HCT116 (cell line): ENCODE measurements around the gene ZNF555. TPM values are rescaled to one million over a fixed set of nuclear protein-coding genes. Genes with fewer than 3 reads are reported as not detected.

Experiments
- ATAC-seq: fragments of 200-7000 bp; cut with Tn5 transposase; 2 replicates; pipeline ENCODE4 v1.9.1; 2020; ENCODE audit warnings: mild to moderate bottlenecking, moderate library complexity
- BruUV-seq: library from RNA; stranded (reverse); fragments of 400-500 nt; replicated peaks from 2 replicates; lab custom pipeline; 2021; lab: Mats Ljungman, UMichigan
- CTCF ChIA-PET: fragments of 300-600 bp; sonication (Branson Sonifier 250); formaldehyde crosslinking; loops from one replicate; lab custom pipeline; 2021; ENCODE audit warnings: antibody characterized with exemption; lab: Charles Lee
- POLR2A ChIA-PET: fragments of 300-600, 350-600 bp; sonication (Branson Sonifier 250); formaldehyde crosslinking; loops from one replicate; lab custom pipeline; 2021; ENCODE audit warnings: antibody characterized with exemption; lab: Charles Lee
- RAD21 ChIA-PET, 2 experiments: fragments of 300-600 bp; sonication (Branson Sonifier 250); formaldehyde crosslinking; loops; one replicate each; lab custom pipeline; 2023; ENCODE audit warnings: low total read pairs in 2 of 2; ENCODE audit not compliant: uncharacterized antibody in 2 of 2, unreplicated experiment in 2 of 2, low non-redundant PET in 1 of 2; lab: Charles Lee
- DNase-seq: peaks from one replicate; pipeline ENCODE4 v3.0.0-alpha.2; 2010; ENCODE audit warnings: low read depth, low spot score
- H2AFZ ChIP-seq: fragments of 200-600 bp; shearing (Covaris generic), sonication (generic); 2 replicates; pipeline ENCODE4 v1.6.1; 2017; ENCODE audit warnings: low read depth, mixed run types, mixed read lengths, antibody characterized with exemption, low read length; ENCODE audit not compliant: poor library complexity, severe bottlenecking
- H3K27ac ChIP-seq: 2 replicates; pipeline ENCODE4 v1.5.1; 2012; ENCODE audit warnings: low read depth, low read length
- H3K27me3 ChIP-seq: fragments of 200-600 bp; sonication (generic); 2 replicates; pipeline ENCODE4 v1.6.1; 2016; ENCODE audit warnings: mixed run types, low read length, mixed read lengths; ENCODE audit not compliant: insufficient read depth
- H3K36me3 ChIP-seq, 2 experiments: fragments of 200-500 bp in 1 of 2; fragments of 200-600 bp in 1 of 2; sonication (Bioruptor generic) in 1 of 2; sonication (generic) in 1 of 2; 2 replicates each; pipeline versions ENCODE4 v1.5.1 to v1.6.1; 2014 to 2016; ENCODE audit warnings: low read length in 2 of 2, inconsistent platforms in 1 of 2, mixed read lengths in 1 of 2, mixed run types in 1 of 2; ENCODE audit not compliant: insufficient read depth in 2 of 2, control insufficient read depth in 1 of 2
- H3K4me1 ChIP-seq, 2 experiments: fragments of 200-600 bp in 1 of 2; sonication (generic) in 1 of 2; 2 replicates each; pipeline versions ENCODE4 v1.5.1 to v1.6.1; 2012 to 2017; ENCODE audit warnings: low read length in 2 of 2, inconsistent platforms in 1 of 2, mild to moderate bottlenecking in 1 of 2, mixed read lengths in 1 of 2, mixed run types in 1 of 2, moderate library complexity in 1 of 2; ENCODE audit not compliant: insufficient read depth in 2 of 2, control insufficient read depth in 1 of 2
- H3K4me2 ChIP-seq: fragments of 200-600 bp; sonication (generic); 2 replicates; pipeline ENCODE4 v1.6.1; 2017; ENCODE audit warnings: mixed run types, low read length, mixed read lengths
- H3K4me3 ChIP-seq, 2 experiments: fragments of 200-600 bp in 1 of 2; sonication (generic) in 1 of 2; replicated peaks in 1 of 2; 2 replicates each; pipeline ENCODE4 v1.5.1; 2011 to 2016; ENCODE audit warnings: low read length in 2 of 2, control low read depth in 1 of 2, low read depth in 1 of 2, mild to moderate bottlenecking in 1 of 2, mixed read lengths in 1 of 2, mixed run types in 1 of 2
- H3K79me2 ChIP-seq: fragments of 200-600 bp; sonication (generic); 2 replicates; pipeline ENCODE4 v1.6.1; 2017; ENCODE audit warnings: mild to moderate bottlenecking, mixed run types, low read length, moderate library complexity, mixed read lengths; ENCODE audit not compliant: insufficient read depth
- H3K9ac ChIP-seq: fragments of 200-600 bp; sonication (generic); 2 replicates; pipeline ENCODE4 v1.6.1; 2016; ENCODE audit warnings: low read length, mixed read lengths
- H3K9me2 ChIP-seq: fragments of 200-600 bp; sonication (generic), shearing (Covaris generic); 2 replicates; pipeline ENCODE4 v1.6.1; 2017; ENCODE audit warnings: mixed run types, mild to moderate bottlenecking, moderate library complexity; ENCODE audit not compliant: insufficient read depth
- H3K9me3 ChIP-seq, 2 experiments: fragments of 200-500 bp in 1 of 2; fragments of 200-600 bp in 1 of 2; sonication (Bioruptor generic) in 1 of 2; sonication (generic) in 1 of 2; 2 replicates each; pipeline ENCODE4 v1.6.1; 2014 to 2017; ENCODE audit warnings: low read length in 2 of 2, mixed read lengths in 2 of 2, inconsistent platforms in 1 of 2, low read depth in 1 of 2, mild to moderate bottlenecking in 1 of 2, mixed run types in 1 of 2, moderate library complexity in 1 of 2; ENCODE audit not compliant: control insufficient read depth in 1 of 2, insufficient read depth in 1 of 2
- H4K20me1 ChIP-seq: fragments of 200-600 bp; sonication (generic), shearing (Covaris generic); 2 replicates; pipeline ENCODE4 v1.6.1; 2017; ENCODE audit warnings: mixed run types, mild to moderate bottlenecking, moderate library complexity; ENCODE audit not compliant: insufficient read depth
- CBX3 ChIP-seq: IDR thresholded peaks from 2 replicates; pipeline ENCODE4 v1.6.1; 2012; ENCODE audit warnings: low read depth
- CEBPB ChIP-seq: IDR thresholded peaks from 2 replicates; pipeline ENCODE4 v1.6.1; 2012; ENCODE audit warnings: low read depth
- EGR1 ChIP-seq: IDR thresholded peaks from 2 replicates; pipeline ENCODE4 v1.6.1; 2012; ENCODE audit warnings: low read depth
- ELF1 ChIP-seq: IDR thresholded peaks from 2 replicates; pipeline ENCODE4 v1.6.1; 2012; ENCODE audit warnings: low read depth, borderline replicate concordance
- EZH2phosphoT487 ChIP-seq: fragments of 200-600 bp; IDR thresholded peaks from 2 replicates; pipeline ENCODE4 v1.6.1; 2018; ENCODE audit warnings: antibody characterized with exemption, borderline replicate concordance
- JUND ChIP-seq: IDR thresholded peaks from 2 replicates; pipeline ENCODE4 v1.6.1; 2012
- MAX ChIP-seq: IDR thresholded peaks from 2 replicates; pipeline ENCODE4 v1.6.1; 2012
- POLR2A ChIP-seq: IDR thresholded peaks from 2 replicates; pipeline ENCODE4 v1.7.0; 2011; ENCODE audit warnings: borderline replicate concordance; ENCODE audit not compliant: insufficient read depth, insufficient read length; ENCODE audit errors: extremely low read depth
- RAD21 ChIP-seq: IDR thresholded peaks from 2 replicates; pipeline ENCODE4 v1.6.1; 2012; ENCODE audit warnings: low read depth, mild to moderate bottlenecking
- SP1 ChIP-seq: IDR thresholded peaks from 2 replicates; pipeline ENCODE4 v1.6.1; 2012; ENCODE audit warnings: low read depth
- SRF ChIP-seq: IDR thresholded peaks from 2 replicates; pipeline ENCODE4 v1.6.1; 2012; ENCODE audit warnings: low read depth
- TCF7L2 ChIP-seq: IDR thresholded peaks from 2 replicates; pipeline ENCODE4 v1.7.0; 2011; ENCODE audit warnings: borderline replicate concordance, inconsistent platforms; ENCODE audit not compliant: insufficient read depth, insufficient read length; ENCODE audit errors: extremely low read depth
- YY1 ChIP-seq: IDR thresholded peaks from 2 replicates; pipeline ENCODE4 v1.6.1; 2011; ENCODE audit warnings: low read length, low read depth, moderate library complexity, mild to moderate bottlenecking; ENCODE audit not compliant: insufficient replicate concordance; ENCODE audit errors: extremely low read depth
- ZBTB33 ChIP-seq: IDR thresholded peaks from 2 replicates; pipeline ENCODE4 v1.6.1; 2011; ENCODE audit warnings: mild to moderate bottlenecking, low read length, moderate library complexity; ENCODE audit not compliant: insufficient replicate concordance; ENCODE audit errors: extremely low read depth
- ZFX ChIP-seq: fragments of 450-650 bp; IDR thresholded peaks from 2 replicates; pipeline ENCODE4 v1.6.1; 2017
- ZNF274 ChIP-seq: fragments of 200-500 bp; sonication (Bioruptor generic); IDR thresholded peaks from 2 replicates; pipeline ENCODE4 v1.6.1; 2014; ENCODE audit warnings: mild to moderate bottlenecking, low read depth, low read length, inconsistent platforms
- intact Hi-C: fragments of 100-400 bp; cut with micrococcal nuclease; formaldehyde crosslinking; loops from 2 replicates; pipeline ENCODE4 v1.10.0; 2022
- total RNA-seq: library from RNA; stranded (reverse); gene quantifications from one replicate; pipeline ENCODE4 v1.2.1, GENCODE V29; 2021; ENCODE audit not compliant: unreplicated experiment
- TF ChIP-seq, protein P1 (sequence below), 3 experiments: fragments of 200-600 bp in 1 of 3; sonication (generic) in 1 of 3; IDR thresholded peaks in 2 of 3; conservative IDR thresholded peaks in 1 of 3; 2 replicates each; pipeline ENCODE4 v1.5.1; 2012 to 2017; ENCODE audit warnings: low read depth in 2 of 3, low read length in 2 of 3, antibody characterized with exemption in 1 of 3, borderline replicate concordance in 1 of 3, control low read depth in 1 of 3, mild to moderate bottlenecking in 1 of 3, mixed read lengths in 1 of 3, mixed run types in 1 of 3, moderate library complexity in 1 of 3; ENCODE audit not compliant: insufficient read depth in 1 of 3
- TF ChIP-seq, protein P2 (sequence below): IDR thresholded peaks from 2 replicates; pipeline ENCODE4 v1.6.1; 2012
- TF ChIP-seq, protein P3 (sequence below): IDR thresholded peaks from 2 replicates; pipeline ENCODE4 v1.6.1; 2012; ENCODE audit warnings: low read depth

The ZNF555 gene
- total RNA-seq, 1 experiment from 2014 or later: 4.5 TPM

GRCh38 chr19:2811735-2812413 is 29.4 kb upstream of the ZNF555 start:
- Histone ChIP-seq H3K27ac (no peak overlapping the region), H3K4me1 (peaks cover 0 to 2% of the 10 kb centered on the region in 2 experiments; a peak in 3 of 4 replicates), H3K27me3 (no peaks in the 10 kb centered on the region), H2AFZ (no peak overlapping the region), H4K20me1 (no peaks in the 10 kb centered on the region), H3K4me2 (no peak overlapping the region), H3K4me3 (no peak overlapping the region), H3K9me2 (no peaks in the 10 kb centered on the region), H3K9me3 (no peaks in the 10 kb centered on the region), H3K9ac (no peak overlapping the region), H3K36me3 (peaks cover 5 to 24% of the 10 kb centered on the region in 2 experiments; a peak in 3 of 4 replicates), H3K79me2 (no peaks in the 10 kb centered on the region)
- ChIA-PET CTCF (no interaction called here), POLR2A (no interaction called here), RAD21 (no interaction called here)
- TF ChIP-seq, protein P1, sequence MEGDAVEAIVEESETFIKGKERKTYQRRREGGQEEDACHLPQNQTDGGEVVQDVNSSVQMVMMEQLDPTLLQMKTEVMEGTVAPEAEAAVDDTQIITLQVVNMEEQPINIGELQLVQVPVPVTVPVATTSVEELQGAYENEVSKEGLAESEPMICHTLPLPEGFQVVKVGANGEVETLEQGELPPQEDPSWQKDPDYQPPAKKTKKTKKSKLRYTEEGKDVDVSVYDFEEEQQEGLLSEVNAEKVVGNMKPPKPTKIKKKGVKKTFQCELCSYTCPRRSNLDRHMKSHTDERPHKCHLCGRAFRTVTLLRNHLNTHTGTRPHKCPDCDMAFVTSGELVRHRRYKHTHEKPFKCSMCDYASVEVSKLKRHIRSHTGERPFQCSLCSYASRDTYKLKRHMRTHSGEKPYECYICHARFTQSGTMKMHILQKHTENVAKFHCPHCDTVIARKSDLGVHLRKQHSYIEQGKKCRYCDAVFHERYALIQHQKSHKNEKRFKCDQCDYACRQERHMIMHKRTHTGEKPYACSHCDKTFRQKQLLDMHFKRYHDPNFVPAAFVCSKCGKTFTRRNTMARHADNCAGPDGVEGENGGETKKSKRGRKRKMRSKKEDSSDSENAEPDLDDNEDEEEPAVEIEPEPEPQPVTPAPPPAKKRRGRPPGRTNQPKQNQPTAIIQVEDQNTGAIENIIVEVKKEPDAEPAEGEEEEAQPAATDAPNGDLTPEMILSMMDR (IDR thresholded peaks at IDR 0.05 in 2 of 3, conservative IDR thresholded peaks at IDR 0.05 in 1 of 3; ENCODE audit: borderline replicate concordance in 1 of 3, insufficient read depth in 1 of 3, low read depth in 2 of 3, low read length in 2 of 3): no peak
- no peak for TF ChIP-seq EGR1
- TF ChIP-seq RAD21: no peak
- TF ChIP-seq YY1: no peak
- no peak for TF ChIP-seq POLR2A
- TF ChIP-seq CEBPB: no peak
- TF ChIP-seq MAX: no peak
- TF ChIP-seq, protein P2, sequence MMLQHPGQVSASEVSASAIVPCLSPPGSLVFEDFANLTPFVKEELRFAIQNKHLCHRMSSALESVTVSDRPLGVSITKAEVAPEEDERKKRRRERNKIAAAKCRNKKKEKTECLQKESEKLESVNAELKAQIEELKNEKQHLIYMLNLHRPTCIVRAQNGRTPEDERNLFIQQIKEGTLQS: no peak
- no peak for TF ChIP-seq ZNF274
- no peak for TF ChIP-seq ZBTB33
- TF ChIP-seq EZH2phosphoT487: no peak
- no peak for TF ChIP-seq ELF1
- no peak for TF ChIP-seq SP1
- TF ChIP-seq ZFX: no peak
- TF ChIP-seq SRF: no peak
- TF ChIP-seq, protein P3, sequence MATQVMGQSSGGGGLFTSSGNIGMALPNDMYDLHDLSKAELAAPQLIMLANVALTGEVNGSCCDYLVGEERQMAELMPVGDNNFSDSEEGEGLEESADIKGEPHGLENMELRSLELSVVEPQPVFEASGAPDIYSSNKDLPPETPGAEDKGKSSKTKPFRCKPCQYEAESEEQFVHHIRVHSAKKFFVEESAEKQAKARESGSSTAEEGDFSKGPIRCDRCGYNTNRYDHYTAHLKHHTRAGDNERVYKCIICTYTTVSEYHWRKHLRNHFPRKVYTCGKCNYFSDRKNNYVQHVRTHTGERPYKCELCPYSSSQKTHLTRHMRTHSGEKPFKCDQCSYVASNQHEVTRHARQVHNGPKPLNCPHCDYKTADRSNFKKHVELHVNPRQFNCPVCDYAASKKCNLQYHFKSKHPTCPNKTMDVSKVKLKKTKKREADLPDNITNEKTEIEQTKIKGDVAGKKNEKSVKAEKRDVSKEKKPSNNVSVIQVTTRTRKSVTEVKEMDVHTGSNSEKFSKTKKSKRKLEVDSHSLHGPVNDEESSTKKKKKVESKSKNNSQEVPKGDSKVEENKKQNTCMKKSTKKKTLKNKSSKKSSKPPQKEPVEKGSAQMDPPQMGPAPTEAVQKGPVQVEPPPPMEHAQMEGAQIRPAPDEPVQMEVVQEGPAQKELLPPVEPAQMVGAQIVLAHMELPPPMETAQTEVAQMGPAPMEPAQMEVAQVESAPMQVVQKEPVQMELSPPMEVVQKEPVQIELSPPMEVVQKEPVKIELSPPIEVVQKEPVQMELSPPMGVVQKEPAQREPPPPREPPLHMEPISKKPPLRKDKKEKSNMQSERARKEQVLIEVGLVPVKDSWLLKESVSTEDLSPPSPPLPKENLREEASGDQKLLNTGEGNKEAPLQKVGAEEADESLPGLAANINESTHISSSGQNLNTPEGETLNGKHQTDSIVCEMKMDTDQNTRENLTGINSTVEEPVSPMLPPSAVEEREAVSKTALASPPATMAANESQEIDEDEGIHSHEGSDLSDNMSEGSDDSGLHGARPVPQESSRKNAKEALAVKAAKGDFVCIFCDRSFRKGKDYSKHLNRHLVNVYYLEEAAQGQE: no peak
- no peak for TF ChIP-seq CBX3
- no peak for TF ChIP-seq JUND
- no peak for TF ChIP-seq TCF7L2
- BruUV-seq: no TSS peak
- ATAC-seq (no peak), DNase-seq (no peak)
- intact Hi-C loops: no loop called here
